PFSK-1 (cell line): ENCODE data around the gene PAK1.

Experiments used
- FOXP2 ChIP-seq: optimal IDR thresholded peaks from 2 replicates; pipeline ENCODE3; 2011; ENCODE audit warnings: borderline replicate concordance, control low read depth, inconsistent platforms; ENCODE audit not compliant: insufficient read depth; ENCODE audit errors: extremely low read length, extremely low read depth
- POLR2AphosphoS5 ChIP-seq: IDR thresholded peaks from 2 replicates; pipeline ENCODE4 v1.6.1; 2012; ENCODE audit warnings: low read depth, mild to moderate bottlenecking, control low read depth, low read length, moderate library complexity
- SIN3A ChIP-seq: IDR thresholded peaks from 2 replicates; pipeline ENCODE4 v1.6.1; 2012; ENCODE audit warnings: mild to moderate bottlenecking, low read length, moderate library complexity, borderline replicate concordance; ENCODE audit not compliant: insufficient read depth
- TAF1 ChIP-seq: IDR thresholded peaks from 2 replicates; pipeline ENCODE4 v1.6.1; 2012; ENCODE audit warnings: low read length, control low read depth, borderline replicate concordance; ENCODE audit not compliant: insufficient read depth
- TF ChIP-seq, protein P1 (sequence below), 2 experiments: IDR thresholded peaks; 2 replicates each; pipeline versions ENCODE4 v1.6.1 to v1.8.0; 2011 to 2012; ENCODE audit warnings: low read depth in 2 of 2, low read length in 2 of 2, control low read depth in 1 of 2, inconsistent platforms in 1 of 2, mild to moderate bottlenecking in 1 of 2, moderate library complexity in 1 of 2; ENCODE audit not compliant: insufficient read depth in 1 of 2

PAK1 gene

DNA sequence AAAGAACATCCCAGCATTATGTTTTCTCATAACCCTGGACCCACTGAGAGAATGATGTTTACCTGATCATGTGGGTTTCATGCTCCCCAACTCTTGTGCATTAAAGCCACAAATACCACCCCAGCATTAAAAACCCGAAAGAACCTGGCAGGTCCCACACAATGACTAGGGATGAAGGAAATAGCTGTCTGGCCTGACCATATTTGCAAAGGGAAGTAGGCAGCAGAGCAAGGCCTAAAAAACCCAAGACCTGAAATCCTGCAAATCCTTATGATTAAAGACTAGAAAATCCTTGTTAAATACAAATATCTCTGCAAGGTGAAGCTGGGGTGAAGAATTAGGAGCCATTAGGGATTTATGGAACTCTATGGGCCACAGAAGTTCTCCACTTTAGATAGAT lies 23.7 kb downstream of the PAK1 start:
- no peak for TF ChIP-seq TAF1
- TF ChIP-seq SIN3A = no peak
- no peak for TF ChIP-seq POLR2AphosphoS5
- TF ChIP-seq FOXP2 = no peak
- TF ChIP-seq, protein P1, sequence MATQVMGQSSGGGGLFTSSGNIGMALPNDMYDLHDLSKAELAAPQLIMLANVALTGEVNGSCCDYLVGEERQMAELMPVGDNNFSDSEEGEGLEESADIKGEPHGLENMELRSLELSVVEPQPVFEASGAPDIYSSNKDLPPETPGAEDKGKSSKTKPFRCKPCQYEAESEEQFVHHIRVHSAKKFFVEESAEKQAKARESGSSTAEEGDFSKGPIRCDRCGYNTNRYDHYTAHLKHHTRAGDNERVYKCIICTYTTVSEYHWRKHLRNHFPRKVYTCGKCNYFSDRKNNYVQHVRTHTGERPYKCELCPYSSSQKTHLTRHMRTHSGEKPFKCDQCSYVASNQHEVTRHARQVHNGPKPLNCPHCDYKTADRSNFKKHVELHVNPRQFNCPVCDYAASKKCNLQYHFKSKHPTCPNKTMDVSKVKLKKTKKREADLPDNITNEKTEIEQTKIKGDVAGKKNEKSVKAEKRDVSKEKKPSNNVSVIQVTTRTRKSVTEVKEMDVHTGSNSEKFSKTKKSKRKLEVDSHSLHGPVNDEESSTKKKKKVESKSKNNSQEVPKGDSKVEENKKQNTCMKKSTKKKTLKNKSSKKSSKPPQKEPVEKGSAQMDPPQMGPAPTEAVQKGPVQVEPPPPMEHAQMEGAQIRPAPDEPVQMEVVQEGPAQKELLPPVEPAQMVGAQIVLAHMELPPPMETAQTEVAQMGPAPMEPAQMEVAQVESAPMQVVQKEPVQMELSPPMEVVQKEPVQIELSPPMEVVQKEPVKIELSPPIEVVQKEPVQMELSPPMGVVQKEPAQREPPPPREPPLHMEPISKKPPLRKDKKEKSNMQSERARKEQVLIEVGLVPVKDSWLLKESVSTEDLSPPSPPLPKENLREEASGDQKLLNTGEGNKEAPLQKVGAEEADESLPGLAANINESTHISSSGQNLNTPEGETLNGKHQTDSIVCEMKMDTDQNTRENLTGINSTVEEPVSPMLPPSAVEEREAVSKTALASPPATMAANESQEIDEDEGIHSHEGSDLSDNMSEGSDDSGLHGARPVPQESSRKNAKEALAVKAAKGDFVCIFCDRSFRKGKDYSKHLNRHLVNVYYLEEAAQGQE (IDR thresholded peaks at IDR 0.05; ENCODE audit: insufficient read depth in 1 of 2, low read depth in 2 of 2, low read length in 2 of 2) = no peak

DNA sequence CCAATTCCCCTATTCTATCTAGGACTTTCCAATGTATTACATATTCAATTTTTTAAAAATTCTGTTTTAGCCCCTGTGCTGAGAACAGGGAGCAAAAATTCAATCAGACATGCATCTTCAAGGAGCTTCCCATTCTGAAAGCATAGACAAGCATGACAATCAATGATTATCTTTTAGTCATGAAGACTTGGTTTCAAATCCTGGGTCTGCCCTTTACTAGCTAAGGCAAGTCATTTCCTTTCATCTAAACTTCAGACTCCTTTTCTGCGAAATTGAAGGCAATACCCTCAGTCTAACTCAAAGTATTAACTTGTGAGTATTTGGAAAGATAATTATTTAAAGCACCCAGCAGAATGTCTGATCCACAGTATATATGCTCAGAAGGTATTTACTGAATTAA lies 24.1 kb downstream of the PAK1 start:
- TF ChIP-seq POLR2AphosphoS5 (no peak), TAF1 (no peak), FOXP2 (no peak), SIN3A (no peak)
- TF ChIP-seq, protein P1 (IDR thresholded peaks at IDR 0.05; ENCODE audit: insufficient read depth in 1 of 2, low read depth in 2 of 2, low read length in 2 of 2) = no peak

DNA sequence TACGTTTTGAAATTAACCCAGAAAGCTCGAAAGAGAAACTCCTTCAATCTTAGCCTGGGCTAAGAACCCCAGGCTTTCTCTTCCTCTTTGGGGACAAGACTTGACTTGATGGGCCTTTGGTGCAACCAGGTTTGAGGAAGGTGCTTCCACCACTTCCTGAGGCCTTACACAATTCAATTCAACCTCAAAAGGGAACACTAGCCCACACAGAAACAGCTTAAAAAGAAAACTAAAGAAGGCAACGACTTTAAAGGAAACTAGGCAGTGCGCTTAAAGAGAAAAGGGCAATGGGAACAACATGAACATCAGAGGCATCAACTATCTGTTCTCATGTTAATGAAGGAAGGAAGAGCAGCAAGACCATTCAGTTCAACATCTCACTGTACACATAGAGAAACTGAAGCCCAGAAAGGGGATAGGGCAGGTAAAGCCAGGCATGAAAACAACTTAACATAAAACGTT lies 24.8 kb downstream of the PAK1 start:
- no peak for TF ChIP-seq SIN3A
- TF ChIP-seq FOXP2 = no peak
- TF ChIP-seq, protein P1 (IDR thresholded peaks at IDR 0.05; ENCODE audit: insufficient read depth in 1 of 2, low read depth in 2 of 2, low read length in 2 of 2) = no peak
- no peak for TF ChIP-seq POLR2AphosphoS5
- TF ChIP-seq TAF1 = no peak

- TF ChIP-seq SIN3A (no peak), TAF1 (no peak)
Observed at GRCh38 chr11:77448269-77448668, 25.6 kb downstream of the PAK1 start.

DNA sequence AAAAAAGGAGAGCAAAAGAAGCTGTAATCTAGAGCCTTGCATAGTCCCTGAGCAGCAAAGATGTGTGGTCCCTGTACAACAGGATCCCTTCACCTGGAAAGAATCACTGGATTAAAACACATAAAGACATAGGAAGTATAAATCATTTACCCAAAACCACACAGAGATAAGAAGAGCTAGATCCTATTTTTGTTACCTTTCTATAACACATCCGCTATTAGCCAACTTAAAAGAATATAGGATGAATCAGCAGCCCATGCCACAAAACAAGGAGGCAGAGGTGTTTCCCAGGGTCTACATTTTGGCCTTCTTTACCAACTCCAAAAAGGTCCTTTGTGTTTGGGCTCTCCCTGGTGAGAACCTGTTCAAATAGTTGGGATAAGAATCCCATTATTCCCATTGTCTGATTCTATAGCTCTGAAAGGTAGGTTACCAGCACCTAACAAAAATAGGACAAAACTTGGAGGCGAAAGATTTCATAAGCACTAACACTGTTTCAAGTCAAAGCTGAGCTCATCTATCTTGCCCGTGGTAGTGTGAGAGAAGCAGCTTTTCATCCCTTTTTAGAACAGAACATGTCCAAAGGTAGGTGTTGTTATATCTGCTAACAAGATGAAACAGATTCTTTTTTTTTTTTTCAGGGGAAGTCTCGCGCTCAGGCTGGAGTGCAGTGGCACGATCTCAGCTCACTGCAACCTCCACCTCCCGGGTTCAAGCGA lies 26.8 kb downstream of the PAK1 start:
- no peak for TF ChIP-seq SIN3A
- TF ChIP-seq, protein P1 (IDR thresholded peaks at IDR 0.05; ENCODE audit: insufficient read depth in 1 of 2, low read depth in 2 of 2, low read length in 2 of 2) = no peak
- no peak for TF ChIP-seq POLR2AphosphoS5
- TF ChIP-seq FOXP2 = no peak
- no peak for TF ChIP-seq TAF1
